Peyer's patch (tissue), 4 donors: Measurements from ENCODE around the gene LRRC45. TPM values are rescaled to one million over a fixed set of nuclear protein-coding genes. Genes with fewer than 3 reads are reported as not detected.

Source experiments
- DNase-seq, 3 donors: peaks; one replicate each; pipeline ENCODE4 v3.0.0-alpha.2; 2017 to 2019
- H3K27ac ChIP-seq, 4 donors: fragments of 200-600 bp; sonication (generic); one replicate each; pipeline ENCODE4 v1.5.1; 2016 to 2019
- H3K27me3 ChIP-seq, 2 donors: fragments of 200-600 bp; sonication (generic); one replicate each; pipeline ENCODE4 v1.5.1; 2019
- H3K36me3 ChIP-seq, 3 donors: fragments of 200-600 bp; sonication (generic); one replicate each; pipeline ENCODE4 v1.5.1; 2016 to 2019
- H3K4me1 ChIP-seq, 4 donors: fragments of 200-600 bp; sonication (generic); one replicate each; pipeline ENCODE4 v1.5.1; 2016 to 2019
- H3K4me3 ChIP-seq, 4 donors: fragments of 200-600 bp; sonication (generic); 1 replicate in 3 of 4; 2 replicates in 1 of 4; pipeline ENCODE4 v1.5.1; 2016 to 2019; ENCODE audit warnings: mild to moderate bottlenecking in 1 of 4
- H3K9me3 ChIP-seq, 4 donors: fragments of 200-600 bp; sonication (generic); one replicate each; pipeline ENCODE4 v1.5.1; 2016 to 2019; ENCODE audit warnings: mild to moderate bottlenecking in 1 of 4
- CTCF ChIP-seq, 6 experiments: fragments of 450-650 bp in 4 of 6; fragments of 200-600 bp in 2 of 6; sonication (generic) in 1 of 6; IDR thresholded peaks; one replicate each; pipeline ENCODE4 v1.5.1; 2017 to 2019; ENCODE audit warnings: antibody characterized with exemption in 6 of 6, mild to moderate bottlenecking in 3 of 6, moderate library complexity in 1 of 6
- POLR2A ChIP-seq, 2 donors: fragments of 450-650 bp; IDR thresholded peaks; one replicate each; pipeline ENCODE4 v1.5.1; 2017; ENCODE audit warnings: antibody characterized with exemption in 2 of 2, mild to moderate bottlenecking in 2 of 2, moderate library complexity in 2 of 2
- total RNA-seq, 4 donors: library from RNA; depleted of rRNA; stranded (reverse); fragments of >200 nt; gene quantifications; one replicate each; pipeline ENCODE4 v1.1.0, GENCODE V29; 2016

The LRRC45 gene
- total RNA-seq, 4 donors from 2014 or later: 15.5 to 74.3 (median 23.1) TPM

- H3K4me3 ChIP-seq: no peak overlapping the region
- TF ChIP-seq POLR2A (IDR thresholded peaks at IDR 0.05): no peak
- no peak for TF ChIP-seq CTCF (IDR thresholded peaks at IDR 0.05)
- H3K27ac ChIP-seq: no peak overlapping the region
- no peaks in the 10 kb centered on the region for H3K4me1 ChIP-seq
- no peaks in the 10 kb centered on the region for H3K9me3 ChIP-seq
- DNase-seq: no peak
- peaks cover 0 to 46% (median 0%) of the 10 kb centered on the region in 3 donors for H3K36me3 ChIP-seq
- no peaks in the 10 kb centered on the region for H3K27me3 ChIP-seq
These were observed 54.7 kb downstream of the LRRC45 start for GRCh38 chr17:82077617-82078358.

- Histone ChIP-seq H3K4me3 (no peak overlapping the region), H3K27me3 (no peaks in the 10 kb centered on the region), H3K9me3 (no peaks in the 10 kb centered on the region), H3K27ac (no peak overlapping the region), H3K36me3 (peaks cover 0 to 53% (median 0%) of the 10 kb centered on the region in 3 donors), H3K4me1 (no peaks in the 10 kb centered on the region)
- DNase-seq: no peak
- TF ChIP-seq CTCF (IDR thresholded peaks at IDR 0.05) (no peak), POLR2A (IDR thresholded peaks at IDR 0.05) (no peak)
These were observed 55.3 kb downstream of the LRRC45 start for GRCh38 chr17:82078433-82078832.

GRCh38 chr17:82079001-82079677, 56.0 kb downstream of the LRRC45 start:
- H3K4me3 ChIP-seq: no peak overlapping the region
- no peaks in the 10 kb centered on the region for H3K9me3 ChIP-seq
- no peaks in the 10 kb centered on the region for H3K4me1 ChIP-seq
- H3K36me3 ChIP-seq: peaks cover 0 to 60% (median 0%) of the 10 kb centered on the region in 3 donors
- TF ChIP-seq CTCF (IDR thresholded peaks at IDR 0.05): no peak
- no peak for TF ChIP-seq POLR2A (IDR thresholded peaks at IDR 0.05)
- no peaks in the 10 kb centered on the region for H3K27me3 ChIP-seq
- H3K27ac ChIP-seq: no peak overlapping the region
- DNase-seq: no peak

GRCh38 chr17:82080048-82080788, 57.1 kb downstream of the LRRC45 start:
- Histone ChIP-seq H3K4me1 (no peaks in the 10 kb centered on the region), H3K27me3 (no peaks in the 10 kb centered on the region), H3K36me3 (peaks cover 0 to 71% (median 0%) of the 10 kb centered on the region in 3 donors), H3K9me3 (no peaks in the 10 kb centered on the region), H3K4me3 (no peak overlapping the region), H3K27ac (no peak overlapping the region)
- DNase-seq: no peak
- TF ChIP-seq POLR2A (IDR thresholded peaks at IDR 0.05) (no peak), CTCF (IDR thresholded peaks at IDR 0.05) (no peak)

Other genes with a start within 250 kb of the LRRC45 start
- 1 to 10 TPM in 1 of 4 donors, under 1 TPM in 1, not detected in 2; 0.67 to 1.1 TPM for gene GCGR, start 219.2 kb upstream of the LRRC45 start, total RNA-seq
- 10 to 100 TPM; 19.6 to 47.9 (median 28.8) TPM for gene MCRIP1, start 190.0 kb upstream of the LRRC45 start, total RNA-seq
- not detected for gene PPP1R27, start 188.3 kb upstream of the LRRC45 start, total RNA-seq
- 1,000 to 10,000 TPM in 3 of 4 donors, 100 to 1,000 TPM in 1; 326 to 1,290 (median 1,196) TPM for gene P4HB, start 162.8 kb upstream of the LRRC45 start, total RNA-seq
- gene ARHGDIA, start 152.0 kb upstream of the LRRC45 start, total RNA-seq: 100 to 1,000 TPM; 282 to 475 (median 350) TPM
- gene ALYREF, start 131.7 kb upstream of the LRRC45 start, total RNA-seq: 10 to 100 TPM; 38.9 to 96.6 (median 45.3) TPM
- 100 to 1,000 TPM in 1 of 4 donors, 10 to 100 TPM in 3; 69.3 to 126 (median 85.1) TPM for gene ANAPC11, start 131.6 kb upstream of the LRRC45 start, total RNA-seq
- 1 to 10 TPM in 1 of 4 donors, under 1 TPM in 1, not detected in 2; 0.76 to 1.6 TPM for gene NPB, start 121.1 kb upstream of the LRRC45 start, total RNA-seq
- 100 to 1,000 TPM in 3 of 4 donors, 10 to 100 TPM in 1; 67.7 to 297 (median 179) TPM for gene PCYT2, start 111.9 kb upstream of the LRRC45 start, total RNA-seq
- 100 to 1,000 TPM in 2 of 4 donors, 10 to 100 TPM in 2; 82.5 to 130 (median 112) TPM for gene SIRT7, start 105.1 kb upstream of the LRRC45 start, total RNA-seq
- 10 to 100 TPM; 19.8 to 38.3 (median 34.4) TPM for gene MAFG, start 95.6 kb upstream of the LRRC45 start, total RNA-seq
- gene PYCR1, start 86.0 kb upstream of the LRRC45 start, total RNA-seq: 10 to 100 TPM in 3 of 4 donors, 1 to 10 TPM in 1; 2.4 to 21.5 (median 20.2) TPM
- gene MYADML2, start 76.1 kb upstream of the LRRC45 start, total RNA-seq: under 1 TPM in 1 of 4 donors, not detected in 3; 0.76 TPM
- 1 to 10 TPM in 1 of 4 donors, not detected in 3; 1.2 TPM for gene NOTUM, start 62.1 kb upstream of the LRRC45 start, total RNA-seq
- gene ASPSCR1, start 45.7 kb upstream of the LRRC45 start, total RNA-seq: 10 to 100 TPM; 31.6 to 70.1 (median 49.9) TPM
- gene CENPX, start 427 bp upstream of the LRRC45 start, total RNA-seq: 100 to 1,000 TPM in 2 of 4 donors, 10 to 100 TPM in 2; 49.1 to 123 (median 91.8) TPM
- 10 to 100 TPM in 2 of 4 donors, 1 to 10 TPM in 2; 4.6 to 20.6 (median 9.8) TPM for gene RAC3, start 8.4 kb downstream of the LRRC45 start, total RNA-seq
- 100 to 1,000 TPM in 2 of 4 donors, 10 to 100 TPM in 2; 68.5 to 104 (median 86.8) TPM for gene DCXR, start 14.4 kb downstream of the LRRC45 start, total RNA-seq
- 10 to 100 TPM; 42.9 to 65.7 (median 50.2) TPM for gene RFNG, start 28.5 kb downstream of the LRRC45 start, total RNA-seq
- 100 to 1,000 TPM in 1 of 4 donors, 10 to 100 TPM in 3; 69.2 to 138 (median 88.5) TPM for gene GPS1, start 28.6 kb downstream of the LRRC45 start, total RNA-seq
- 100 to 1,000 TPM in 3 of 4 donors, 10 to 100 TPM in 1; 73.6 to 207 (median 122) TPM for gene DUS1L, start 42.5 kb downstream of the LRRC45 start, total RNA-seq
- 100 to 1,000 TPM in 1 of 4 donors, 10 to 100 TPM in 3; 50.4 to 110 (median 76.5) TPM for gene FASN, start 74.9 kb downstream of the LRRC45 start, total RNA-seq
- gene CCDC57, start 189.5 kb downstream of the LRRC45 start, total RNA-seq: 100 to 1,000 TPM in 2 of 4 donors, 10 to 100 TPM in 2; 28.2 to 144 (median 79.8) TPM
- 10 to 100 TPM; 18.9 to 55.0 (median 35.3) TPM for gene SLC16A3, start 205.7 kb downstream of the LRRC45 start, total RNA-seq